Vagina (tissue), 2 donors: ENCODE data around the gene EPS8L3. TPM values are rescaled to one million over a fixed set of nuclear protein-coding genes. Genes with fewer than 3 reads are reported as not detected.

ENCODE experiments used
- DNase-seq, 2 donors: peaks; one replicate each; pipeline ENCODE4 v3.0.0-alpha.2; 2017; ENCODE audit errors: extremely low spot score in 2 of 2
- H3K27ac ChIP-seq: fragments of 200-600 bp; sonication (generic); one replicate; pipeline ENCODE4 v1.5.1; 2019
- H3K27me3 ChIP-seq: fragments of 200-600 bp; sonication (generic); one replicate; pipeline ENCODE4 v1.5.1; 2019
- H3K36me3 ChIP-seq, 2 donors: fragments of 200-600 bp; sonication (generic); one replicate each; pipeline ENCODE4 v1.5.1; 2017 to 2019
- H3K4me1 ChIP-seq: fragments of 200-600 bp; sonication (generic); one replicate; pipeline ENCODE4 v1.5.1; 2019
- H3K4me3 ChIP-seq, 2 donors: fragments of 200-600 bp; sonication (generic); 1 replicate in 1 of 2; 2 replicates in 1 of 2; pipeline ENCODE4 v1.5.1; 2016 to 2019
- H3K9me3 ChIP-seq: fragments of 200-600 bp; sonication (generic); one replicate; pipeline ENCODE4 v1.5.1; 2019
- CTCF ChIP-seq, 3 experiments: fragments of 450-650 bp in 2 of 3; fragments of 200-600 bp in 1 of 3; sonication (generic) in 1 of 3; IDR thresholded peaks; one replicate each; pipeline ENCODE4 v1.5.1; 2017 to 2019; ENCODE audit warnings: antibody characterized with exemption in 3 of 3, mild to moderate bottlenecking in 2 of 3, moderate library complexity in 2 of 3
- POLR2A ChIP-seq, 2 donors: fragments of 450-650 bp; IDR thresholded peaks; one replicate each; pipeline ENCODE4 v1.6.1; 2017; ENCODE audit warnings: antibody characterized with exemption in 2 of 2, mild to moderate bottlenecking in 2 of 2, moderate library complexity in 2 of 2
- POLR2AphosphoS5 ChIP-seq, 2 donors: sonication (generic); formaldehyde crosslinking; IDR thresholded peaks; one replicate each; pipeline ENCODE4 v1.9.0; 2017; ENCODE audit warnings: antibody characterized with exemption in 2 of 2, mild to moderate bottlenecking in 2 of 2, low read depth in 1 of 2; ENCODE audit not compliant: insufficient read depth in 1 of 2
- intact Hi-C: fragments of 100-400 bp; cut with DNase I; formaldehyde crosslinking; loops from one replicate; pipeline ENCODE4 v1.15.1; 2023
- total RNA-seq: library from RNA; depleted of rRNA; stranded (reverse); fragments of >200 nt; gene quantifications from one replicate; pipeline ENCODE4 v1.2.3, GENCODE V29; 2016

EPS8L3 gene
- total RNA-seq, 1 donor from 2014 or later: not detected

- peak overlapping the region; percentile 24 for H3K27ac ChIP-seq
- H3K4me1 ChIP-seq: peaks cover 31% of the 10 kb centered on the region
- no peak for TF ChIP-seq POLR2A (IDR thresholded peaks at IDR 0.05)
- no peak for TF ChIP-seq POLR2AphosphoS5 (IDR thresholded peaks at IDR 0.05; ENCODE audit: insufficient read depth in 1 of 2, low read depth in 1 of 2)
- no peak for TF ChIP-seq CTCF (IDR thresholded peaks at IDR 0.05)
- intact Hi-C loops: no loop called here
- no peaks in the 10 kb centered on the region for H3K27me3 ChIP-seq
- no peaks in the 10 kb centered on the region for H3K36me3 ChIP-seq
- H3K9me3 ChIP-seq: no peaks in the 10 kb centered on the region
- no peak overlapping the region for H3K4me3 ChIP-seq
- no peak for DNase-seq
These were observed 33.0 kb upstream of the EPS8L3 start for GRCh38 chr1:109796484-109797302.

GRCh38 chr1:109794319-109795132, 30.8 kb upstream of the EPS8L3 start:
- DNase-seq: no peak
- no peak overlapping the region for H3K4me3 ChIP-seq
- H3K36me3 ChIP-seq: no peaks in the 10 kb centered on the region
- no peaks in the 10 kb centered on the region for H3K27me3 ChIP-seq
- TF ChIP-seq POLR2AphosphoS5 (IDR thresholded peaks at IDR 0.05; ENCODE audit: insufficient read depth in 1 of 2, low read depth in 1 of 2): no peak
- TF ChIP-seq CTCF (IDR thresholded peaks at IDR 0.05): no peak
- no peak for TF ChIP-seq POLR2A (IDR thresholded peaks at IDR 0.05)
- intact Hi-C loops: no loop called here
- peaks cover 43% of the 10 kb centered on the region for H3K4me1 ChIP-seq
- no peaks in the 10 kb centered on the region for H3K9me3 ChIP-seq
- H3K27ac ChIP-seq: no peak overlapping the region

- Histone ChIP-seq H3K4me3 (no peak overlapping the region), H3K27ac (no peak overlapping the region), H3K27me3 (no peaks in the 10 kb centered on the region), H3K4me1 (peaks cover 43% of the 10 kb centered on the region), H3K36me3 (no peaks in the 10 kb centered on the region), H3K9me3 (no peaks in the 10 kb centered on the region)
- TF ChIP-seq POLR2AphosphoS5 (IDR thresholded peaks at IDR 0.05; ENCODE audit: insufficient read depth in 1 of 2, low read depth in 1 of 2) (no peak), POLR2A (IDR thresholded peaks at IDR 0.05) (no peak), CTCF (IDR thresholded peaks at IDR 0.05) (no peak)
- no peak for DNase-seq
- intact Hi-C loops: loop anchor here (1.0 kb wide), 1 partner anchor 29 kb away; no protein-coding TSS in a partner anchor
These were observed 30.0 kb upstream of the EPS8L3 start for GRCh38 chr1:109793486-109794318.

GRCh38 chr1:109793089-109793485, 29.4 kb upstream of the EPS8L3 start:
- intact Hi-C loops: loop anchor here (1.0 kb wide), 1 partner anchor 29 kb away; no protein-coding TSS in a partner anchor
- no peak overlapping the region for H3K4me3 ChIP-seq
- TF ChIP-seq CTCF (IDR thresholded peaks at IDR 0.05) (no peak), POLR2AphosphoS5 (IDR thresholded peaks at IDR 0.05; ENCODE audit: insufficient read depth in 1 of 2, low read depth in 1 of 2) (no peak), POLR2A (IDR thresholded peaks at IDR 0.05) (no peak)
- peak overlapping the region; percentile 28 for H3K27ac ChIP-seq
- no peaks in the 10 kb centered on the region for H3K27me3 ChIP-seq
- no peaks in the 10 kb centered on the region for H3K36me3 ChIP-seq
- no peaks in the 10 kb centered on the region for H3K9me3 ChIP-seq
- no peak for DNase-seq
- peaks cover 43% of the 10 kb centered on the region for H3K4me1 ChIP-seq
